GM19351 (cell line): ENCODE measurements around the gene SRCIN1.
"Not testable (repeated sequence)": the region's sequence is repeated elsewhere in the genome, so short reads cannot be mapped to it uniquely, and the experiment has no call there.

Experiments used
- ATAC-seq: cut with Tn5 transposase; IDR thresholded peaks from one replicate; pipeline ENCODE4 v1.9.1; 2021; ENCODE audit warnings: mild to moderate bottlenecking, moderate library complexity; ENCODE audit not compliant: unreplicated experiment

SRCIN1 gene

DNA sequence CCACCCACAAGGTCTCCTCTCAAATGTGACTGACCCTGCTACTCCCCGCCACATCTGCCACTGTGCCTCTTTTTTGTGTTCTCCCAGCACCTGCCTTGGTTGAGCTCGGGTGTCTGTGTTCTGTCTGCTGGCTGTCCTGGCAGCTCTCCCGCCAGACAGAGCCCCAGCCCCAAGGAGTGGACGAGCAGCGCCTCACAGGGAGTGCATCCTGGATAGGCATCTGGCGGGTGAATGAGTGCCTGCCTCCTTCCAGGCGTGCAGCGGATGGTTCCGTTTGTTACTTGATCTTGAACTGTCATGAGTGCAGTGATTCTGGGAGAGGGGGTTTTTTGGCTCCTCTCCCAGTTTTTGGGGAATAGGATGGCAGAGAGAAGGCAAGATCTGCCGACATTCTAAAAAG is 77.6 kb downstream of the SRCIN1 start:
- not testable (repeated sequence) for ATAC-seq

GRCh38 chr17:38526526-38526925 is 79.2 kb downstream of the SRCIN1 start:
- not testable (repeated sequence) for ATAC-seq

DNA sequence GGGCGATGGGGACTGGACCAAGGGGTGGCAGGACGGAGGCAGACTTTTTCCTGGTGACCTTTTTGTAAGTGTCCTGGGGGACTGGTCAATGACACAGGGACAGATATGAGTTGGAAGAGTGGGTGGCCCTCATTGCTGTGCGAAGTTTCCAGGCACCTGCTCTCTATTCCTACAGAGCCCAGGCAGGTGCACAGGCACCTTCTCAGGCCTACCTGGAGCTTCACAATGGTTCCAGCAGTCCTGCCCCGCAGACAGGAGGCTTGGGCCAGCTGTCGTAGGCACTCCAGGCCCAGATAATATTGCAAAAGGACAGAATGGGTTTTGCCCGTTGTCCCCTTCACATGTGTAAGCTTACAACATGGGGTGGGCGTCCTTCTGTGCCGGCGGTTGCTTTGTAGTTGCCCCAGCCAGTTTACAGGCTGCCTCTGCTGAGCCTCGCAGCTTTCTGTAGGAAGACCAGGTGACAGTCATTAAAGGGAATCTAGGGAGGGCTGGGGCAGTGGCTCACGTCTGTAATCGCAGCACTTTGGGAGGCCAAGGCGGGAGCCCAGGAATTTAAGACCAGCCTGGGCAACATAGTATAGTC is 93.2 kb downstream of the SRCIN1 start:
- no peak for ATAC-seq

DNA sequence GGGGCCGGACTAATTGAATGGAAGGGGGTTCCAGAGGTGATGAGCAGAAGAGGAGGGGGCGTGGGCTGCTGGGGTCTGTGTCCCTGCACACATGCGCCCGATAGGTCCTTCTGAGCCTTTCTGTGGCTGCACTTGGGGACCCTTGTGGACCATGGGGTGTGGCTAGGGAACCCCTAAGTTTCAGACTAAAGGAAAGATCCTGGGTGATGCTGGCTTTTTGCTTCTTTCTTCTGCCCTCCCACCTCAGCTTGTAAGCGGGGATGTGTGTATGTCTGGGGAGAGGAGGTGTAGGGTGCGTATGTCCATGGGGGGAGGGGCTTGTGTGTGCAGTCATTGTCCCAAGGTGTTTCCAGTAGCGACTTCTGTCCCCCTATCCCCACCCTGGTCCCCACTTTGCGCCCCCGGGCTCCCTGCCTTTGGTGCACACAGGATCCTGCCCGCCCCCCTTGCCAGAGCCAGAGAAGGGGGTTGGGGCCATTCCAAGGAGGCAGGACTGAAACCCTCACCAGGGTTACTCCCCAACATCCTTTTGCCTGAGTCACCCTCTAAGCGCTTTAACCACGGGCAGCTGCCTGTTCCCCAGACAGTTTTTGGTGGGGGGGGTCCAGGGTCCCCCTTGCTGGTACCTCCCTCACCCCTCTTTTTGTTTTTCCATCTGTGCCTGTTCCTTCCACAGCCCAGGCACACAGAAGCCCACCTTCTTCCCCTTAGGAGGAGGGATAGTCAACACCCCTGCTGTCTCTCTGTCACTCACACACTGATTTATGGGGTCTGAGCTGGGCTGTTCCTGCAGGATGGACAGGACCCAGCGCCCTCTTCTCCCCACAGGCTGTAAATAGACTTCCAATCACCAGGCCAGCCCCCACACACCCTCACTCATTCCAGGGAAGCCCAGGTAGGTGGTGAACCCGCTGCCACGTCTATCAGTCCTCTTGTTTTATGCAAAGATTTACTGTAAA is 94.3 kb downstream of the SRCIN1 start:
- ATAC-seq: no peak

DNA sequence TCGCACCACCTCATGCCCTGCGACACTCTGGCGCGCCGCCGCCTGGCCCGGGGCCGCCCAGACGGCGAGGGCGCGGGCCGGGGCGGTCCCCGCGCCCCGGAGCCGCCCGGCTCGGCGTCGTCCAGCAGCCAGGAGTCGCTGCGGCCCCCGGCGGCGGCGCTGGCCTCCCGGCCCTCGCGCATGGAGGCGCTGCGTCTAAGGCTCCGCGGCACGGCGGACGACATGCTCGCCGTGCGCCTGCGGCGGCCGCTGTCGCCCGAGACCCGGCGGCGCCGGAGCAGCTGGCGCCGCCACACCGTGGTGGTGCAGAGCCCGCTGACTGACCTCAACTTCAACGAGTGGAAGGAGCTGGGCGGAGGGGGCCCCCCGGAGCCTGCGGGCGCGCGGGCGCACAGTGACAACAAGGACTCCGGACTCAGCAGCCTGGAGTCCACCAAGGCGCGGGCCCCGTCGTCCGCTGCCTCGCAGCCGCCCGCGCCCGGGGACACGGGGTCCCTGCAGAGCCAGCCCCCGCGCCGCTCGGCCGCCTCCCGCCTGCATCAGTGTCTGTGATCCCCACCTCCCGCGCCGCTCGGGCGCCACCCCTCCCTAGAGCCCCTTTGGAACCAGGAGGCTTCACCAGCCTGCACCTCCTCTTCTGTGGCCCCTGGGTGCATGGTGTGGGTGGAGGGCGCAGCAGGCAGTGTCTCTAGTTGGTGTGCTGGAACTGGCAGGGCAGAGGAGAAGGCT is 95.2 kb downstream of the SRCIN1 start:
- ATAC-seq: no peak

- no peak for ATAC-seq
Measured at GRCh38 chr17:38509772-38510420, 95.9 kb downstream of the SRCIN1 start.

- ATAC-seq: no peak
Measured at GRCh38 chr17:38508954-38509771, 96.6 kb downstream of the SRCIN1 start.

- ATAC-seq: no peak
Measured at GRCh38 chr17:38508570-38508950, 97.2 kb downstream of the SRCIN1 start.

DNA sequence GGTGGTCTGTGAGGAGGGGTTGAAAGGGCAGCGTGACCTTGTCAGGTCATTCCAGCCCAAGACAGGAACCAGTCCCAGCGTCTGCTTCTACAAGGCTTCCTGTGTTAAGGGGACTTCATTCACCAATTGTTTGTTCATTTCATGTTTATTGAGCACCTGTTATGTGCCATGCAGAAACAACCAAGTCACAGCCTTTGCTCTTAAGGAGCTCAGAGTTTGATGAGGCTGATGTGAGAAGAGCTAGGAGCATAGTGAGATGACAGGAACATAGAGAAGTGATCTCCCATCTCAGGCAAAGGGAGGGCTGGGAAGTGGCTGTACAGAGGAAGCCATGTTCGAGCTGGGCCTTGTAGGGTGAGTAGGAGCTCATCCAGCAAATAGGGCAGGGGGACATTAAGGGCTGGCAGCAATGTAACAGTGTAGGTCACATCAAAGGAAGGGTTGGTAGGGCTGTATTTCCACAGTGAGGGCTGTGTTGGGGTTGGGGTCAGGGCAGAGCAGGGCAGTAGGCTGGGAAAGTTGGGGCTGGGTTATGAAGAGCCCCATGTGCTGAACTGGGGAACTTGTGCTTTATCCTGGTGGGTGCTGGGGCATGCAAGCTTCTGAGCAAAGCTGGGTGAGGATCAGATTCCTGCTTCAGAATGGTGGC is 97.7 kb downstream of the SRCIN1 start:
- ATAC-seq: no peak

DNA sequence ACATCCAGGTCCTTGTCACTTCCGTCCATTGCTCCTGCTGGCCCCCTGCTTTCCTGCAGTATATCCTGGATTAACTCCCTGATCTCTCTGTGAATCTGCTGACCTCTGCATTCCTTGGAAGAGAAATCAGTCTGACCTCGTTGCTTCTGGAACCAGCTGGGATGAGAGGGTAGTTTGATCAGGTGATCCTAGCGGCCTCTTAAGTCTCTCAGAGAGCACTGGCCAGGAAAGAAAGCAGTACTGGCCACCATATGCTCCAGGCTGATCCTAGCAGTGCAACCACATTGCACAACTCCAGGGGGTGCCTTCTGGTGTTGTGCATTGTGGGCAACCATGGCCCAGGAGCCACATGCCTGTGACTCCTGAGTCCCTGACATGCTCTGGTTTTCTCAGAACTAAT is 98.3 kb downstream of the SRCIN1 start:
- ATAC-seq: no peak

DNA sequence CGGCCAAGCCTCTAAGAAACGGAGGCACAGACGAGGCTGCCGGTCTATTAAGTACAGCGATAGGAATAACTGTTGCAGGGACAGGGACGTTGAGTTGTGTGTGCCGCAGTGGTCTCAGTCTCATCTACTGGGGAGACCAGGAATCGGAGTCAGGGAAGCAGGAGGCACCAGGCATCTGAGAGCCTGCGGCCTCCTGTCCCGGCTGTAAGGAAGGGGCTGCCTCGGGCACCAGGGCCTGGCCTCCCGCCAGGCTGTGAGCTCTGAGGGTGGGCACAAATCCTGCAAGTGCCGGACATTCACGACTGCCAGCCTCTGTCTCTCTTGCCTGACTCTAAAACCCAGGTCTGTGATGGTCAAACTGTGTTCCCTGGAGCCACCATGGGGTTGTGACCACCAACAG is 101.5 kb downstream of the SRCIN1 start:
- ATAC-seq: no peak

DNA sequence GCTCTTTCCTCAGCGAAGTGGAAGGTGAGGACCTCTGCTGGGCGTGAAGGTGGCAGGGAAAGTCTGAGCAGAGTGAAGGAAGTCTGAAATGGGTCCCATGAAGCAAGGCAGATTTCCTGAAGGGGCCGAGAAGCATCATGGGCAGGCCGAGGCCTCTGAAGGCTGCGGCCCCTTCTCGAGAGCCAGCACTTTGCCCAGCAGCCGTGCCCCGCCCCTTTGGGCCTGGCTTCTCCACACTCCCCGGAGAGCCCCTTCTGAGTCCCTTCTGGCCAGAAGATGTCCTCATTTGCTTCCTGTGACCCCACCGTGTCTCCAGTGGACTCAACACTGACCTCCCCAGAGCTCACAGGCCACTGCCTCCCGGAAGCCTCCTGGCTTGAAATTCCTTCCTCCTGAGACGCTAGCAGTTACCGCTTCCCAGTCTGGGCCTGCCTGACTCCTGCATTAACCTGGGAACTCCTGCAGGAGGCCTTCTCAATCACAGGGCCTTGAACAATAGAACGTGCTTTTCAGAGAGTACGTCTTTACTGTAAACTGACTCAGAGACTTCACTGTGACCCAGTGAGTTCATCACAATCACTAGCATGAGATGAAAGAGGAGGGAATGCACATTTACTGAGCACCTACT is 102.4 kb downstream of the SRCIN1 start:
- not testable (repeated sequence) for ATAC-seq

GRCh38 chr17:38501718-38502117 is 104.0 kb downstream of the SRCIN1 start:
- ATAC-seq: not testable (repeated sequence)

GRCh38 chr17:38499230-38499629 is 106.5 kb downstream of the SRCIN1 start:
- not testable (repeated sequence) for ATAC-seq

DNA sequence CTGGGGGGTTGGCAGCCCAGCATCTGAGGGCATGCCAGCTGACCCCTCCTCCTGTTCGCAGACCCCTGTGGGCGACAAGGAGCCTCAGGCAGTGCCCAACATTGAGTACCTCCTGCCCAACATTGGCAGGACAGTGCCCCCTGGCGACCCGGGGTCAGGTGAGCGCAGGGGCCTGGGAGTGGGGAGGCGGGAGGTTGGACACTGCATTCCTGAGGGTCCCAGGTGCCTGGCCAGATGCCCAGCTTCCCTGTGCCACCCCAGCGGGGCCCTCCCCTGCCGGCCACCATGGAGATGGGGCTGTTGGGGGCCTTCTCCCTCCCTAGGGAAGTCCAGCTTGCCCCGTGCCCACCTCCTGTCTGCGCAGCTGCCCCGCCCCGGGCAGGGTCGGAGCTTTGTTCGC is 107.4 kb downstream of the SRCIN1 start:
- ATAC-seq: no peak

GRCh38 chr17:38497656-38498055 is 108.1 kb downstream of the SRCIN1 start:
- ATAC-seq: not testable (repeated sequence)

DNA sequence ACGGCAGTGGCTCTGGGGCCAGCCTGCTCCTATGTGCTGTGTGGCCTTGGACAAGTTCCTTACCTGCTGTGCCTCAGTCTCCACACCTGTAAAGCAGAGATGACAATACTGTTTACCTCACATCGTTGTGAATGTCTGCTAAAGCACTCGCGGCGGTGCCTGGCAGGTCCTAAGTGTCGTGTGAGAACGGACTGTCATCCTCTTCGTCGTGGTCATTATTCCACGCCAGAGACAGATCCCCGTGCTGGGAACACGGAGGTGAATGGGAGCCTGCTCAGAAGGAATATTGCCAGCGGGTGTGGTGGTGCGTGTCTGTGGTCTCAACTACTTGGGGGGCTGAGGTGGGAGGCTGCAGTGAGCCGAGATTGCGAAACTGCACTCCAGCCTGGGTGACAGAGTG is 111.6 kb downstream of the SRCIN1 start:
- ATAC-seq: not testable (repeated sequence)

- ATAC-seq: not testable (repeated sequence)
Measured at GRCh38 chr17:38492067-38493040, 113.4 kb downstream of the SRCIN1 start.
